UCSD-AML1 (cell line): ENCODE data around the gene GAA.

ENCODE experiments used
- DNase-seq: peaks from one replicate; lab custom pipeline; 2025; ENCODE audit not compliant: unreplicated experiment; lab: John Stamatoyannopoulos, UW

The GAA gene

GRCh38 chr17:80102664-80103448 lies 1.5 kb downstream of the GAA start:
- DNase-seq = no peak

DNA sequence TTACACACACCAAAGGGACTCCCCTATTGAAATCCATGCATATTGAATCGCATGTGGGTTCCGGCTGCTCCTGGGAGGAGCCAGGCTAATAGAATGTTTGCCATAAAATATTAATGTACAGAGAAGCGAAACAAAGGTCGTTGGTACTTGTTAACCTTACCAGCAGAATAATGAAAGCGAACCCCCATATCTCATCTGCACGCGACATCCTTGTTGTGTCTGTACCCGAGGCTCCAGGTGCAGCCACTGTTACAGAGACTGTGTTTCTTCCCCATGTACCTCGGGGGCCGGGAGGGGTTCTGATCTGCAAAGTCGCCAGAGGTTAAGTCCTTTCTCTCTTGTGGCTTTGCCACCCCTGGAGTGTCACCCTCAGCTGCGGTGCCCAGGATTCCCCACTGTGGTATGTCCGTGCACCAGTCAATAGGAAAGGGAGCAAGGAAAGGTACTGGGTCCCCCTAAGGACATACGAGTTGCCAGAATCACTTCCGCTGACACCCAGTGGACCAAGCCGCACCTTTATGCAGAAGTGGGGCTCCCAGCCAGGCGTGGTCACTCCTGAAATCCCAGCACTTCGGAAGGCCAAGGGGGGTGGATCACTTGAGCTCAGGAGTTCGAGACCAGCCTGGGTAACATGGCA lies 2.2 kb downstream of the GAA start:
- no peak for DNase-seq

DNA sequence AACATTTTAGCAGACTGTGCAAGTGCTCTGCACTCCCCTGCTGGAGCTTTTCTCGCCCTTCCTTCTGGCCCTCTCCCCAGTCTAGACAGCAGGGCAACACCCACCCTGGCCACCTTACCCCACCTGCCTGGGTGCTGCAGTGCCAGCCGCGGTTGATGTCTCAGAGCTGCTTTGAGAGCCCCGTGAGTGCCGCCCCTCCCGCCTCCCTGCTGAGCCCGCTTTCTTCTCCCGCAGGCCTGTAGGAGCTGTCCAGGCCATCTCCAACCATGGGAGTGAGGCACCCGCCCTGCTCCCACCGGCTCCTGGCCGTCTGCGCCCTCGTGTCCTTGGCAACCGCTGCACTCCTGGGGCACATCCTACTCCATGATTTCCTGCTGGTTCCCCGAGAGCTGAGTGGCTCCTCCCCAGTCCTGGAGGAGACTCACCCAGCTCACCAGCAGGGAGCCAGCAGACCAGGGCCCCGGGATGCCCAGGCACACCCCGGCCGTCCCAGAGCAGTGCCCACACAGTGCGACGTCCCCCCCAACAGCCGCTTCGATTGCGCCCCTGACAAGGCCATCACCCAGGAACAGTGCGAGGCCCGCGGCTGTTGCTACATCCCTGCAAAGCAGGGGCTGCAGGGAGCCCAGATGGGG lies 3.1 kb downstream of the GAA start:
- no peak for DNase-seq

- no peak for DNase-seq
Observed at GRCh38 chr17:80104956-80105375, 3.6 kb downstream of the GAA start.

- no peak for DNase-seq
Observed at GRCh38 chr17:80105762-80106161, 4.4 kb downstream of the GAA start.

GRCh38 chr17:80106176-80106575 lies 4.8 kb downstream of the GAA start:
- DNase-seq = no peak

DNA sequence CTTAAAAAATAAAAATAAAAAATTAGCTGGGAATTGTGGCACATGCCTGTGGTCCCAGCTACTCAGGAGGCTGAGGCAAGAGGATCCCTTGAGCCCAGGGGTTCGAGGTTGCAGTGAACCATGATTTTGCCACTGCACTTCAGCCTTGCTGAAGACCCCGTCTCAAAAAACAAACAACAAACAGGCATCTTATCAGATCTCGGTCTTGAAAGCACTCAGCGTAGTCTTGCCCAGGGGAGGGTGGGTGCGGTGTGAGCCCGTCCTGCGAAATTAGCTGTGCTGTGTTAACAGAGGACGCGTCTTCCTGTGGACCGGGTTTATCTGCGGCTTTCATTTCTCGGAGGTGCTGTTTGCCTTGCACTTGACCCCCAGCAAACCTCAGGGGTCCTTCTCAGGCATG lies 5.4 kb downstream of the GAA start:
- DNase-seq = no peak

DNA sequence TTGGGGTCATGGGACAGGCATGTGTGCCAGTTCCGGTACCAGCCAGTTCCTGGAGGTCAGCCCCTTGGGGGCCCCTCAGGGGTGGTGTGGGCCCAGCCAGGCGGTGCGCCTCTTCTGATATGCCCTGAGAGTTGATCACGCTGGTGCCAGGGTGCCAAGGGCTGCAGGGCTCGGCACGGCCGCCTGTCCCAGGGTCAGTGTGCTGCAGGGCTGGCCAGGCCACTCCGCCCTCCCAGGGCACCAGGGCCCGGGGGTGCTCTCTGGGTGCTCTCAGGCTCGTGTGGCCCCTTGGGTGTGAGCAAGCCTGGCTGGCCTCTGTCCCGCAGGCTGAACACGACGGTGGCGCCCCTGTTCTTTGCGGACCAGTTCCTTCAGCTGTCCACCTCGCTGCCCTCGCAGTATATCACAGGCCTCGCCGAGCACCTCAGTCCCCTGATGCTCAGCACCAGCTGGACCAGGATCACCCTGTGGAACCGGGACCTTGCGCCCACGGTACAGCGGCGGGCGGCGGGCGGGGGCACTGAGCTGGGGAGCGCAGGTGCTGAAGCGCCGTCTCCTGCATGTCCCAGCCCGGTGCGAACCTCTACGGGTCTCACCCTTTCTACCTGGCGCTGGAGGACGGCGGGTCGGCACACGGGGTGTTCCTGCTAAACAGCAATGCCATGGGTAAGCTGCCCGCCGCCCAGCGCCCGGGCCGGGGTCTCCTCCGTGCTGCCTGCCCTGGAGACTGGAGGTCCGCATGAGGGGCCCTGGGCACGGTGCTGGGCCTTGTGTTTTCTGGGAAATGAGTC lies 6.0 kb downstream of the GAA start:
- DNase-seq = no peak

GRCh38 chr17:80108036-80108971 lies 6.9 kb downstream of the GAA start:
- DNase-seq = no peak

DNA sequence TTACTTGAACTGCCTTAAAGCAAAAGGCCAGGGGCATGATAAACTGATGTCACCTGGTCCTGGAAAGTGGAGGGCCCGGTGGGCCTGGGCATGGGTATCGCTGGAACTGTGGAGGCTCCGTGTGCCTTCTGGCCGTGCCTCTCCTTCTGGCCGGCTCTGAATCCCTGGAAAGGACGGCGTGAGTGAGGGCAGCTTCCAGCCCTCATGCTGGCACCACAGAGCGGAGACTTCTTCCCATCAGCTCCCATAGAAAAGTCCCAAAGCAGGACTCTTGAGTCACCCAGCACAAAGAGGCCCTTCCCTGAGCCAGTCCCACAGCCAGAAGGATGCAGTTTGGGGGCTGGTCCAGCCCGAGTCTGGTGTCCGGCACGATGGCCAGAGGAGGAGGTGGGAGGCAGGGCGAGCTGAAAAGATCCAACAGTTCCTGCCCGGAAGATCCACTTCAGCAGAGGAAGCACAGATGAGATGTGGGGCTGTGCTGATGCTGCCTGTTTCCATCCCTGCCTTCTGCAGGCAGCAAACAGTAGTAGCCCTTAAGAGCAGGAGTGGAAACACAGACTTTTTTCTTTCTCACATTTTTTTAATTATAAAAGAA lies 7.8 kb downstream of the GAA start:
- DNase-seq = no peak

- DNase-seq = no peak
Observed at GRCh38 chr17:80109713-80110446, 8.5 kb downstream of the GAA start.

GRCh38 chr17:80110447-80110812 lies 9.0 kb downstream of the GAA start:
- DNase-seq = no peak

GRCh38 chr17:80110927-80111701 lies 9.7 kb downstream of the GAA start:
- DNase-seq = no peak

- no peak for DNase-seq
Observed at GRCh38 chr17:80111702-80112470, 10.5 kb downstream of the GAA start.

DNA sequence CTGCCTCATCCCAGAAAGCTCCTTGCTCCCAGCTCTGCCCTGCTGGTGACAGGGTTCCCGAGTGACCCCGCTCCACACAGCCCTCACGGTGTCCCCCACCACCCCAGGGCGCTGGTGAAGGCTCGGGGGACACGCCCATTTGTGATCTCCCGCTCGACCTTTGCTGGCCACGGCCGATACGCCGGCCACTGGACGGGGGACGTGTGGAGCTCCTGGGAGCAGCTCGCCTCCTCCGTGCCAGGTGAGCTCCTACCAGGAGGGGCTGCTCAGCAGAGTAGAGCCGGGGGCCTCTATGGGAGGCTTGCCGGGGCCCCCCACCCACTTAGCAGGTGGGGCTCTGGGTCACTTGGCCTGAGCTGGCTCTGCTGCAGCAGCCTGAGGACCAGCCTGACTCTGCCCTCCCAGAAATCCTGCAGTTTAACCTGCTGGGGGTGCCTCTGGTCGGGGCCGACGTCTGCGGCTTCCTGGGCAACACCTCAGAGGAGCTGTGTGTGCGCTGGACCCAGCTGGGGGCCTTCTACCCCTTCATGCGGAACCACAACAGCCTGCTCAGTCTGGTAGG lies 11.2 kb downstream of the GAA start:
- no peak for DNase-seq

- no peak for DNase-seq
Observed at GRCh38 chr17:80113033-80113484, 11.7 kb downstream of the GAA start.

GRCh38 chr17:80114758-80115157 lies 13.4 kb downstream of the GAA start:
- DNase-seq = no peak
